Activated CD8-positive, alpha-beta memory T cell treated with anti-CD3 and anti-CD28 coated beads, Interleukin-2, amount 50 U/mL, for 48 hours (primary cell): ENCODE data around the gene ETNK2.
A peak's percentile ranks its signal among the peaks of the same experiment; 100 is the strongest.

Experiments used
- DNase-seq: peaks from one replicate; pipeline ENCODE4 v3.0.0-alpha.2; 2020

ETNK2 gene

GRCh38 chr1:204146309-204146708 is 5.5 kb downstream of the ETNK2 start:
- DNase-seq = no peak

GRCh38 chr1:204145033-204145504 is 6.8 kb downstream of the ETNK2 start:
- DNase-seq = no peak

- DNase-seq = no peak
These were observed 8.4 kb downstream of the ETNK2 start for GRCh38 chr1:204143276-204144041.

- no peak for DNase-seq
These were observed 9.5 kb downstream of the ETNK2 start for GRCh38 chr1:204142032-204142974.

- DNase-seq = no peak
These were observed 10.7 kb downstream of the ETNK2 start for GRCh38 chr1:204141131-204141530.

GRCh38 chr1:204139952-204140351 is 11.9 kb downstream of the ETNK2 start:
- no peak for DNase-seq

DNA sequence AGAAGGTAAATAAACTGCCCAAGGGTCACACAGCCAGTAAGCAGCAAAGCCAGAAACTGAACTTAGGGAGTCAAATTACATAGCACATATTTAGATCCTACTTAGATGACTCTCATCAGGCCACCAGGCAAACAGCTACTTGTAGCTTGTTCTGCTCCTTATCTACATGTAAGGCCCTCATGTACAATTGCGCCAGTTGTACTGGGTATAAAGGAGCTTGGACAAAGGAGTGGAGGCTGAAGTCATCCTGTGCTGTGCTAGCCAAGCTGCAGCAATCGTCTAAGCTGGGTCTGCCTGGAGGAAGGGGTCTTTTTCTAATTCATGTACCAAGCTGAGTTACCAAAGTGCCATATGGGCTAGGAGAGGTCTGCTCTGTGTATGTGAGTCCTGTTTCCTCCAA is 12.8 kb downstream of the ETNK2 start:
- DNase-seq = no peak

DNA sequence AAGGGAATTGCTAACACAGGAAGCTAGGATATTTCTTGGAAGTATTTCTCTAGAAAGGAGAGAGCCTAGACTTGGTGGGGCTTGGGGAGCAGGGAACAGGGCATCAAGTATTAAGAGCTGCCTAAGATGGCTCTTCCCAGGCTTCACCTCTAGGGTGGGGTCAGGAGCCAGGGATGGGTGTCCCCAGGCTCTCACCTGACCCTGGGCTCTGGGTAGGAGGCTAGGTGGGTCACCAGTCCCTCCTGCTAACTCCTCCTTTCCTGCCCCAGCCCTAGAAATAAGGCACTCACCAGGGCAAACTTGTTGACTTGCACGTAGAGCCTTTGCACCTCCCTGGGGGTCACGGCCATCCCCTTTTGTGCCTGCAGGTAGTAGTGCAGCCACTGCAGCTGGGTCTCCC is 15.0 kb downstream of the ETNK2 start:
- DNase-seq = no peak

GRCh38 chr1:204134103-204134502 is 17.7 kb downstream of the ETNK2 start:
- DNase-seq = no peak

- no peak for DNase-seq
These were observed 19.1 kb downstream of the ETNK2 start for GRCh38 chr1:204132718-204133117.

GRCh38 chr1:204131978-204132377 is 19.9 kb downstream of the ETNK2 start:
- DNase-seq = no peak

DNA sequence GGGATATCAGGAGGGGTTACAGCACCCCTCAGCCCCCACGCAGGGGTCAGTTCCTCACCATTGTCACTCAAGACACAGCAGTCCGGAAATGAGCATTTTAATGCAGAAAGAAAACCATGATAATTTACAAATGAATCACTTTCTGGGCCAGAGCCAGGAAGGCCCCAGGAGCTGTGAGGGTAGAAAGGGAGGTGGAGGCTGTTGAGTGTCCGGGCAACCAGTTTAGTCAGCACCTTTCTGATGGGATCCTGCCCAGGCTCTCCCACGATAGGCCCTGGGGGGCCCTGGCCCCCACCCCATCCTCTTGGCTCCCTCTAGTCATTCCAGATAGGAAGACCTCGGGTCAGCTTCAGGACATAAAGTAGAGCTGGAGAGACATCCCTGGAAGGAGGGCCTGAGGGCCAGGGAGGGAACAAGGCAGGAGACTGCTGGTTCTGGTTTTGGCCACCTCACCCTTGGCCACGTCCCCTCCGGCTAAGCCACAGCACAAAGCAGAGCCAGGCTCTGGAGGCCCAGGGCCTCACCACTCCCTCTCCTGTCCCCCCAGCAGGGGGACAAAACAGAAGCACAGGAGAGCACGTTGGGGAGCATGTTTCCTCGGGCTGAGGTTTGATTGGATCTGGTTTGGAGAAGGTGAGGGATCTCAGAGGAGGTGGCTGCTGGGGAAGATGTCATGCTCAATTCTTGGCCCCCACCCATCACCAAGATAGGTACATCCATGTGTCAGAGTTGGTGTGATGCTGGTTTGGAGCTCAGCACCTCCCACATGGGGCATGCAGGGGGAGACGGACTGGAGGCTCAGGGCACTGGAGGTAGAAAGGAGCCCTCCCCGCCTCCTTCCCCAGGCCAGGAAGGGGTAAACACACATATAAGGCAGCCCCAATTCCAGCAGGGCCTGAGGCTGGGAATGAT is 20.6 kb downstream of the ETNK2 start:
- no peak for DNase-seq

DNA sequence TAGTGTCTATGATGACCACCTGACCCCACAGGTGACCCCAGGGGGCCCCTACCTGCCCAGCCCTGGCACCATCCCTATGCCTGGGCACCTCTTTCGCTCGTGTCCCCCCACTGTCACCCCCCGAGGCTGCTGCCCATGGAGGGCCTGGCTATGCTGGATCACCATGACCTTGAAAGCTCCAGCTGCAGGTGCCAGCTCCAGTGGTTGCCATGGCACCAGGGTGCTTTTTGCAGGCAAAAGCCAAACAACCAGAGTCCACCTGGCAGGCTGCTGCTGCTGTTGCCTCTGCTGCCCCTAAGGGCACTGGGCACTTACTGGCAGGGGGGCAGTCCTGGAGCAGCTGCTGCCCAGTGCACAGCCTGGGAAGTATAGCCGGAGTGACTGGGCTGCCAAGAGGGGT is 21.7 kb downstream of the ETNK2 start:
- DNase-seq = no peak

DNA sequence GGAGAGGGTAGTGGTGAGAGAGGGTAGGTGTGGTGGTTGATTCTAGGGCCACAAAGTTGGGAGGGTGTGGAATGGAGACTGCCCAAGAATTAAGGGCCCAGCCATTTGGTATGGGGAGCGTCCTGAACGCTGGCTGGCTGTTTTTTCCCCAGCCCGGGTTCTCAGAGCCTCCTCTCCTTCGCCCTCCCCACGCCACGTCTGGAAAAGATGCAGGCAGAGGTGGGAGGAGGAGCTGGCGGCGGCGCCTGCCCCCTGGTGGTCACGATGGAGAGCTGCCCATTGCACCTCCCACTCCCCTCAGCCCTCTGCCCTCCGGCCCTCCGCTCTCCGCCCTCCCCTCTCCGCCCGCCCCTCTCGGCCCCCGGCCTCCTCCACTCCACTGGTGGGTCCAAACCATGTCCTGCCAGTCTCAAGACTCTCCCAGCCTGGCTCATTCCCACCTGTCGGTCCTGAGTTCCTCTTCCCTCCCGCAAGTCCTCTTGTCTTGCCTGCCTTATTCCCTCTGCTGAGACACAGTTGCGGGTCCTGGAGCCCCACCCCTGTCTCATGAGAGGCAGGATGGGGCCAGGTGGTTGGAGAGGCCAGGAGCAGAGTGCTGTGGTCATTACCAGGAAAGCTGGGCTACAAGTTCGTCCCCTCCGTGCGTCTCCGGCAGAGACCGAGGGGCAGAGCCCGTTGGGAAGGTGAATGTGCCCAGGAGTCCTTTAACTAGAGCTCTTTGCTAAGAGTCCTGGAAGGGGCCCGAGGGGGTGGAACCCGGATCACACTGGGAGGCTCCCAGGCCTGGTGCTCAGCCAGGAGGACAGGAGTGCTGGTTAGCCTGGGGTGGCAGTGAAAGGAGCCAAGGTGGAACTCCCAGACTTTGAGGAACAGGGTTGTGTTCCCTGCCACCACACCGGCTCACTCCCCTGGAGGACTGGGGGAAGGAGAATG is 22.6 kb downstream of the ETNK2 start:
- DNase-seq = peak; percentile 82

DNA sequence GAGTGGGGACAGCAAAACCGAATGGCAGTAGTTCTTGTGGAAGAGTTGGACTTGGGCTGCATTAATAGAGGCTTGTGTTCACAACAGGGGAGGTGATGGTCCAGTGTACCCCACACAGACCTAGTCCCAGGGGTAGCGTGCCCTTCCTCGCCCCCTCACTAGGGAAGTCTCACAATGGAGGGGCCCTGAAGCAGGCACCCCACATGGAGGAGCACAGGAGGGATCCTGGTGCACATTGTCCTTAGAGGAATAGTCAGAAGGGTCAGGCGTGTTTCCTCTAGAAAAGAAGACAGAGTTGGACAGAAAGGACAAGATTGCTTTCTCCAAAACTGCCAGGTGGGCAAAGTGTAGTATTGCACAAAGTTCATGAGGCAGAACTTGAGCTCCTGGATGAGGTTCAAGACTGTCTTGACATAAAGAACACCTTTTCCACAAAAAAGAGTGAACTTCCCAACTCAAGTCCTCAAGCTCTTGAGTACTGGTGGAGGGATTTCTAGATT is 23.3 kb downstream of the ETNK2 start:
- DNase-seq = no peak

DNA sequence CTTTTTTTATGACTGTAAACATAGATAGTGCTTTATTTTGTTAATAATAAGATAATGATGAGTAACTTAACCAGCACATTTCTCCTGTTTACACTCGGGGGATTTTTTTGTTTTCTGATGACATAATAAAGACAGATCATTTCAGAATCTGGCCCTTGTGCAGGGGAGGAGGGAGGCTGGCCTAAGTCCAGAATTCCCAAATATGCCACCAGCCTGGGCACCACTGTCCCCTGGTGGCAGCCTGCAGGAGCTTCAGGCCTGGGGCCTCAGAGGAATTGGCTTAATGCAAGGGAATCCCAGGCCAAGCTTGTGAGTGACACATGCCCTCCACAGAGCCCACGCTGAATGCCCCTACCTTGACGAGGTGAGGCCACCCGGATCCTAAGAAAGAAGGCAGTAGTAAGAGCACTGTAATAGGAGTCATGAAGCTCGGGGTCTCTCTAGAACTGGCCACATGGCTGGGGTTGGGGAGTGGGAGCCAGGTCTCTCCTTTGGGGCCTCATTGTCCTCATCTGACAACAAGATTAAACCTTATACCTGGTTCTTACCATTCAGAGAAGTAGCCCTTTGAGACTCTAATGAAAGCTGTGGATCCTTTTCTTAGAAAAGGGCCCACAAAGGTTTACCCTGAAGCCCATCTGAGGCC is 24.1 kb downstream of the ETNK2 start:
- no peak for DNase-seq

- no peak for DNase-seq
These were observed 24.9 kb downstream of the ETNK2 start for GRCh38 chr1:204126956-204127355.

- no peak for DNase-seq
These were observed 25.5 kb downstream of the ETNK2 start for GRCh38 chr1:204126386-204126785.

DNA sequence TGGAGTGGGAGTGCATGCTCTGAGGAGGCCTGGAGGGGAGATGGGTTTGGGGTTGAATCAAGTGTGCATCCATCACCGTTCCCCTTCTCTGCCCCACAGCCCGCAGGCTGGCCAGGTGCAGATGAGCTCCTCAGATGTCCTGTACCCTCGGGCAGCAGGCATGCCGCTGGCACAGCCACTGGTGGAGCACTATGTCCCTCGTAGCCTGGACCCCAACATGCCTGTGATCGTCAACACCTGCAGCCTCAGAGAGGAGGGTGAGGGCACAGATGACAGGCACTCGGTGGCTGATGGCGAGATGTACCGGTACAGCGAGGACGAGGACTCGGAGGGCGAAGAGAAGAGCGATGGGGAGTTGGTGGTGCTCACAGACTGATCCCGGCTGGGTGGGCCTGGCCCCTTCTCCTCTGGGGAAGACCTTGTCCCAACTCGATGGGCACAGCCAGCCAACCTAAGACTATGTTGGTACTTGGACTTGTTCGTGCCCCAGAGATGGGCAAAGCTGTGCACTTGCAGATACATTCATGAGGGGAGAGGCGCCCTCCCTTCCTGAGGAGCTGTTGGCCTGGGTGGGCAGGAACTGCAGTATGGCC is 26.0 kb downstream of the ETNK2 start:
- no peak for DNase-seq

DNA sequence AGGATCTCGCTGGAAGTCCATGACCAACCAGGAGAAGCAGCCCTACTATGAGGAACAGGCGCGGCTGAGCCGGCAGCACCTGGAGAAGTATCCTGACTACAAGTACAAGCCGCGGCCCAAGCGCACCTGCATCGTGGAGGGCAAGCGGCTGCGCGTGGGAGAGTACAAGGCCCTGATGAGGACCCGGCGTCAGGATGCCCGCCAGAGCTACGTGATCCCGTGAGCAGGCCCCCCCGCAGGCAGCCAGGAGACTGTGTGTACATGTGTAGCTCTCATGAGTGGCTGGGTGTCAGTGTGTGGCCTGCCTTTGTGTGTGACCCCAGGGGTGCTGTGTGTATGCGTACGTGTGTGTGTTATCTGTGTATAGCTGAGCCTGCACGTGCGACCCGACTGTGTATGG is 27.2 kb downstream of the ETNK2 start:
- DNase-seq = no peak

GRCh38 chr1:204123376-204123775 is 28.5 kb downstream of the ETNK2 start:
- DNase-seq = no peak
